ENCODE measurements around the gene CFAP300.

The CFAP300 gene

GRCh38 chr11:102046841-102047240, 396 bp upstream of the CFAP300 start:
- peak; percentile 21 for DNase-seq (ENCODE audit: low read depth)
- H3K4me3 ChIP-seq (replicated peaks; ENCODE audit: low read depth, low read length): peak overlapping the region; percentile 67

GRCh38 chr11:102050927-102051575, 3.8 kb downstream of the CFAP300 start:
- no peak for DNase-seq (ENCODE audit: low read depth)
- no peak overlapping the region for H3K4me3 ChIP-seq (replicated peaks; ENCODE audit: low read depth, low read length)
- no peak for TF ChIP-seq CTCF (IDR thresholded peaks at IDR 0.05; ENCODE audit: low read length, missing control alignments)

More at GRCh38 chr11:102046841-102047240, 396 bp upstream of the CFAP300 start:
- no peak for TF ChIP-seq CTCF (IDR thresholded peaks at IDR 0.05; ENCODE audit: low read length, missing control alignments)

- peak; percentile 49 for DNase-seq (ENCODE audit: low read depth)
- H3K4me3 ChIP-seq (replicated peaks; ENCODE audit: low read depth, low read length): no peak overlapping the region
- peak; percentile 58 for TF ChIP-seq CTCF (IDR thresholded peaks at IDR 0.05; ENCODE audit: low read length, missing control alignments)
These were observed 14.0 kb downstream of the CFAP300 start for GRCh38 chr11:102061276-102061675.

- DNase-seq (ENCODE audit: low read depth): no peak
- H3K4me3 ChIP-seq (replicated peaks; ENCODE audit: low read depth, low read length): no peak overlapping the region
- TF ChIP-seq CTCF (IDR thresholded peaks at IDR 0.05; ENCODE audit: low read length, missing control alignments): no peak
These were observed 14.9 kb downstream of the CFAP300 start for GRCh38 chr11:102062106-102062505.

GRCh38 chr11:102064316-102064715, 17.1 kb downstream of the CFAP300 start:
- DNase-seq (ENCODE audit: low read depth): no peak

GRCh38 chr11:102070766-102071165, 23.5 kb downstream of the CFAP300 start:
- TF ChIP-seq CTCF (IDR thresholded peaks at IDR 0.05; ENCODE audit: low read length, missing control alignments): no peak
- no peak for DNase-seq (ENCODE audit: low read depth)
- no peak overlapping the region for H3K4me3 ChIP-seq (replicated peaks; ENCODE audit: low read depth, low read length)

More at GRCh38 chr11:102064316-102064715, 17.1 kb downstream of the CFAP300 start:
- no peak overlapping the region for H3K4me3 ChIP-seq (replicated peaks; ENCODE audit: low read depth, low read length)
- no peak for TF ChIP-seq CTCF (IDR thresholded peaks at IDR 0.05; ENCODE audit: low read length, missing control alignments)

Data from fibroblast of pulmonary artery (primary cell).